T-helper 1 cell treated with Interleukin-12 subunit alpha and Interleukin-12 subunit beta and Interleukin-4 antibody, amounts not matched to agents 30 ng/mL and 1 ng/mL, for 36 hours (primary cell): ENCODE data around the gene EPN2. TPM values are rescaled to one million over a fixed set of nuclear protein-coding genes. Genes with fewer than 3 reads are reported as not detected.

Experiments
- intact Hi-C: fragments of 100-400 bp; cut with micrococcal nuclease; formaldehyde crosslinking; loops from one replicate; pipeline ENCODE4 v1.15.1; 2024
- total RNA-seq: library from RNA; stranded (reverse); gene quantifications from 2 replicates; pipeline ENCODE4 v1.2.3, GENCODE V29; 2022

EPN2 gene
- total RNA-seq, 1 donor from 2014 or later, result 8.6 TPM

- intact Hi-C loops, result no loop called here
Observed at GRCh38 chr17:19239544-19239943, 2.4 kb downstream of the EPN2 start.

- intact Hi-C loops, result no loop called here
Observed at GRCh38 chr17:19242323-19242722, 5.2 kb downstream of the EPN2 start.

GRCh38 chr17:19242926-19243325, 5.8 kb downstream of the EPN2 start:
- intact Hi-C loops, result no loop called here

GRCh38 chr17:19243838-19244237, 6.7 kb downstream of the EPN2 start:
- intact Hi-C loops, result no loop called here

GRCh38 chr17:19244357-19244756, 7.2 kb downstream of the EPN2 start:
- intact Hi-C loops, result no loop called here

- intact Hi-C loops, result no loop called here
Observed at GRCh38 chr17:19244781-19245180, 7.6 kb downstream of the EPN2 start.

GRCh38 chr17:19247473-19247872, 10.3 kb downstream of the EPN2 start:
- intact Hi-C loops, result no loop called here

GRCh38 chr17:19248151-19248927, 11.2 kb downstream of the EPN2 start:
- intact Hi-C loops, result no loop called here

GRCh38 chr17:19248928-19249574, 11.9 kb downstream of the EPN2 start:
- intact Hi-C loops, result no loop called here

GRCh38 chr17:19249681-19250080, 12.5 kb downstream of the EPN2 start:
- intact Hi-C loops, result no loop called here

- intact Hi-C loops, result no loop called here
Observed at GRCh38 chr17:19250421-19251173, 13.4 kb downstream of the EPN2 start.

- intact Hi-C loops, result no loop called here
Observed at GRCh38 chr17:19253112-19253511, 15.9 kb downstream of the EPN2 start.

GRCh38 chr17:19254651-19255050, 17.5 kb downstream of the EPN2 start:
- intact Hi-C loops, result no loop called here

GRCh38 chr17:19255279-19255678, 18.1 kb downstream of the EPN2 start:
- intact Hi-C loops, result no loop called here

- intact Hi-C loops, result no loop called here
Observed at GRCh38 chr17:19258371-19258770, 21.2 kb downstream of the EPN2 start.

GRCh38 chr17:19260958-19261357, 23.8 kb downstream of the EPN2 start:
- intact Hi-C loops, result no loop called here

- intact Hi-C loops, result no loop called here
Observed at GRCh38 chr17:19261426-19261825, 24.3 kb downstream of the EPN2 start.

- intact Hi-C loops, result no loop called here
Observed at GRCh38 chr17:19262650-19263631, 25.8 kb downstream of the EPN2 start.

- intact Hi-C loops, result no loop called here
Observed at GRCh38 chr17:19263641-19264051, 26.5 kb downstream of the EPN2 start.

- intact Hi-C loops, result no loop called here
Observed at GRCh38 chr17:19264268-19264667, 27.1 kb downstream of the EPN2 start.

- intact Hi-C loops, result loop anchor here (5.0 kb wide), 1 partner anchor 43 kb away; no protein-coding TSS in a partner anchor
Observed at GRCh38 chr17:19264681-19265080, 27.5 kb downstream of the EPN2 start.
